ENCODE data around the gene DCP1A.
"Not testable (repeated sequence)": the region's sequence is repeated elsewhere in the genome, so short reads cannot be mapped to it uniquely, and the experiment has no call there.

Gene DCP1A

DNA sequence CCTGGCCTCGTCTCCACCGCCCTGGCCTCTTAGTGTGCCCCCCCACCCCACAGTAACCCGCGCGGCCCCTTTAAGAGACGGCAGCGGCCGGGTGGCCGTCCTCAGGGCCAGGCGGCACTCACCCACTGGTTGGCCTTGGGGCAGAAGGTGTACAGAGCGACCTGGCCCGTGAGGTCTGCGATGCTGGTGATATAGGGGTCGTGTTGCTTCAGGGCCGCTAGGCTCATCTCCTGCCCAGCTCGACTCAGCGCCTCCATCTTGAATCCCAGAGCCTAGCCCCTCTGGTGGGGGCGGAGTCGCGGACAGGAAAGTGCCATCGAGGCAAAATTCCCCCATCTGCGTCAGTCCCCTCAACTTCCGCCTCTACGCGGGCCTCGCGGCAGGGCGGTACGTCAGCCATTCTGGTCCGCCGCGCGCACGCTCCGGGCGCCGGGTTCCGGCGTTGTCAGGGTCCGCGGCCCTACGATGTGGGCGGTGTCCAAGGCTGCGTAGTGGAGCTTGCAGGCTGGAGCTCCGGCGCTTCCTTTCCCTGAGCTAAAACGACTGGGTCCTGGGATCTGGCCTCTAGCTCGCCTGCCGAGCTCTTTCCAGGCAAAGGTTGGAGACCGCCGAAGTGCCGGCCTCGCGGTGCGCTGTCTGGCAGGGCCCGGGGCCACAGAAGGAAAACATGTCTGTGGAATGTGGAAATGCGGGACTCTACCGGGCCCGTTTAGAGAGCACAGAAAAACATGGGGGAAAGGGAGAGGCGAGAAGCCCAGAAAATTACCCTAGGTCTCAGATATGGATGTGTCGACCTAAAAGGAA, at the start of gene DCP1A:
TSS of gene DCP1A (minus strand) at position 283 of the 804 bp plus-strand sequence. CDS start at position 257, 26 bp downstream.
- DNase-seq (ENCODE audit: low spot score) = peak; percentile 96

DNA sequence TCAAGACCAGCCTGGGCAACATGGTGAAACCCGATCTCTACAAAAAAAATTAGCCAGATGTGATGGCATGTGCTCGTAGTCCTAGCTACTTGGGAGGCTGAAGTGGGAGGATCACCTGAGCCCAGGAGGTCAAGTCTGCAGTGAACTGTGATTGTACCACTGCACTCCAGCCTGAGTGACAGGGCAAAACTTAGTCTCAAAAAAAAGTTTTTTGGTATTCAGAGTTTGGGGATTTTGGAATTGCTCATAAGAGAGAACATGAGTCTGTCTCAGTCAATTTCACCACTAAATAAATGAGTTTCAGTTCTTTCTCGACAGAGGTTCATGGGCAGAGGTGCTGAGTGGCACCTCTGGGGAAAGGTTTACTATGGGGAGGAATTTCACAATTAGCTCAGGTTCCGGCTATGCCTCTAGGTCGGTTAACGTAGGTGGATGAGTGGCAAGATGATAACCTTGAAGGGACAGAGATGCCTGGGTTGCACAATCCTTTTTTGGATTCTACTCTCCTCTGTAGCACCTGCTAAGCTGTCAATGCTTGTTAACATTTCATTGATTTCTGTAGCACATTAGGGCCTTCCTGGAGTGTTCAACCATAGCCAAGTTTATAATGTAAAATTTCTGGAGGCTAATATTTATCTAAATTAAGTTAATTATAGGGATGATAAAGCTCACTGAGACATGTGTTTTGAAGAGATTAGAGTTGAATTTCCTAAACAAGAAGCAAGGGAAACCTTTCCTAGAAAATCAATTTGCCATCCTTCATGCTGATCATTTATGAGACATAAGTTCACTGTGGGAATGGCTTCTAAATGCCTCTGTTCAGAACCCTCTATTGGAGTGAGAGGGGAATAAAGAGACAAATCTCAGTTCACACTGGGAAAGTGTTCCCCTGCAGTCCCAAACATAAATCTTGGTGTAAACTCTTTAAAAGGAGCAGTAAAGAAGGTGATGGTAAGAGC, 37.4 kb upstream of the DCP1A start:
- DNase-seq (ENCODE audit: low spot score) = no peak

DNA sequence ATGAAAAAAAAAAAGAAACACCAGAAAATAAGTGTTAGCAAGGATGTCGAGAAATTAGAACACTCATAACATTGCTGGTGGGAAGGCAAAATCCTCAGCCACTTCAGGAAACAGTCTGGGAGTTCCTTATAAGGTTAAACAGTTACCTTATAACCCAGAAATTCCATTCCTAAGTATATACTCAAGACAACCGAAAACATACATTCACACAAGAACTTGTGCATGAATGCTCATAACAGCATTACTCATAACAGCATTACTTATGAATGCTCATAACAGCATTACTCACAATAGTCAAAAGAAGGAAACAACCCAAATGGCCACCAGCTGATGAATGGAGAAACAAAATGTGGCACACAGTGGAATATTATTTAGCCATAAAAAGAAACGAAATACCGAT, 34.8 kb upstream of the DCP1A start:
- no peak for DNase-seq (ENCODE audit: low spot score)

GRCh38 chr3:53380306-53380705, 33.0 kb upstream of the DCP1A start:
- no peak for DNase-seq (ENCODE audit: low spot score)

GRCh38 chr3:53379898-53380297, 32.6 kb upstream of the DCP1A start:
- DNase-seq (ENCODE audit: low spot score) = no peak

- DNase-seq (ENCODE audit: low spot score) = no peak
Measured at GRCh38 chr3:53377794-53378193, 30.5 kb upstream of the DCP1A start.

DNA sequence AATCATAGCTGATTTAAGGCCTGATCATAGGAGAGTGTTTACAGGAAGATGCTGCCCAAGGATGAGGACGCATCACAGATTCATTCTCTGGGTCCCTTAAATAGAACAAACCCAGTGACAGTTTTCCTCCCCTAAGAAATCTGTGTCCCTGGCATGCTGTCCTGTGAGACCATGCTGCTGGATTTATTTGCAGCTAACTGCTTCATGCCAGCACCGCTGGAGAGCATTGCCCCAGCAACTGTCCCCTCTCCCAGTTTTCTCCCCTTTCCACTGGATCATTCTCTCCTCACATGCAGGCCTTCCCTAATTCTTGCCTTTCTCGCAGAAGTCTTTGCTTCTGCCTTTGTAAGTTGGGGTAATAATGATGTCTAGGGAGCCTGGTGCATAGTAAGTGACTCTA, 29.3 kb upstream of the DCP1A start:
- no peak for DNase-seq (ENCODE audit: low spot score)

DNA sequence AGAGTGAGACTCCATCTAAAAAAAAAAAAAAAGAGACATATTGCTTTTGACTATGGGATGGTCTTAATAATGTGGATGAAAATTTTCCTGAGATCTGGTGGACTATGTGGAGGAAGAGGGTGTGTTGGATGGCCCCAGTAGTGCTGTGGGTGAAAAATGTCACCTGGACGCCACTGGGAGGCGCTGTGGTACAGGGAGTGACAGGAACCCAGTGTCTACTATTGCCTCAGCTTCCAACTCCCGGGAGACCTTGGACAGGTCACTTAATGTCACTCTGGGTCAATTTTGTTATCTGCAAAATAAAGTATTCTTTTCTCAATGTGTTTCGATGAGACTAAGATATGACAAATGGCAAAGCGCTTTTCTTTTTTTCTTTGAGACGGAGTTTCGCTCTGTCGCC, 27.7 kb upstream of the DCP1A start:
- DNase-seq (ENCODE audit: low spot score) = peak; percentile 76

GRCh38 chr3:53370719-53371118, 23.4 kb upstream of the DCP1A start:
- not testable (repeated sequence) for DNase-seq (ENCODE audit: low spot score)

DNA sequence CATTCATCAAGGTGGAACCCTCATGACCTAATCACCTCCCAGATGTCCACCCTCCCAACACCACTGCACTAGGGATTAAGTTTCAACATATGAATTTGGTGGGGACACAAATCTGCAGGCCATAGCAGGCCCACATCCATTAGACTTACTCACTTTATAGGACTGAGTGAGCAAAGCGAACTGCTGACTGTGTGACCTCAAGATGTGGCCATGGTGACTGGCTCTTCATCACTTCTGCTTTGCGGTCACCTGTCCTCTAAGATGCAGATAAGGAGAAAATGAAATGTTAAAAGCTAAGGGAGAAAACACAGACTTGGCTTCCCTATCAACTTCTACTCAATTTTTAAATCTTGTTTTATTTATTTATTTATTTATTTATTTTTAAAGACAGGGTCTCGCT, 14.5 kb upstream of the DCP1A start:
- DNase-seq (ENCODE audit: low spot score) = no peak

GRCh38 chr3:53357458-53357857, 10.1 kb upstream of the DCP1A start:
- DNase-seq (ENCODE audit: low spot score) = no peak

- no peak for DNase-seq (ENCODE audit: low spot score)
Measured at GRCh38 chr3:53354945-53355498, 7.7 kb upstream of the DCP1A start.

DNA sequence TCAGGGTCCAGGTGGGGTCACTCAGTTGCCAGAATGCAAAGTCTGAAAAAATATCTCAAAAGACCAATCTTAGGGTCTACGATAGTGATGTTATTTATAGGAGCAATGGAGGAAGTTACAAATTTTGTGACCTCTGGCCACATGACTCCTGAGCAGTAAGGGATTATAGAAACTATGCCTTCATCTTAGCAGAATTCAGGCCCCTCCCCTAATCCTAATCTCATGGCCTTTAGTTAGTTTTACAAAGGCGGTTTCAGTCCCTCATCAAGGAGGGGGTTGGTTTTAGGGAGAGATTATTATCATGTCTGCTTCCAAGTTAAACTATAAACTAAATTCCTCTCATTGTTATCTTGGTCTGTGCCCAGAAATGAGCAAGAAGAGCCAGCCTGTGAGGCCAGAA, 5.9 kb upstream of the DCP1A start:
- DNase-seq (ENCODE audit: low spot score) = no peak

DNA sequence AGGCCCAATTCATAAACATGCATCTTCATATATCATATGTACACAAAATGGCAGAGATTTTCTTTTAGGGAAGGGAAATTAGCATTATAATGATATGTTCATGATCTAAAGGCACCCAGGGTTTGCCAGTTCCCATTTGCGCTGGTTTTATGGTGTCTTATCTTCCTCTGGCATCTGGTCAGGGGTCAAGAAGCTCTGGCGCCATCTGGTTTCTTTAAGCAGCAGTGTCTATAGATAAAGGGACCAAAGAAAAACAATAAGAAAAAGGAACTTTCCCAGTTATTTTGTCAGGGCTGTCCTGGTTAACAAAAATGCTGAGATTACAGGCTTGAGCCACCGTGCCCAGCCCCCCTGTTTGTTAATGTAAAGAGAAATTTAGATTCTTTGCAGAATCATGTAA, 3.3 kb upstream of the DCP1A start:
- peak; percentile 47 for DNase-seq (ENCODE audit: low spot score)

DNA sequence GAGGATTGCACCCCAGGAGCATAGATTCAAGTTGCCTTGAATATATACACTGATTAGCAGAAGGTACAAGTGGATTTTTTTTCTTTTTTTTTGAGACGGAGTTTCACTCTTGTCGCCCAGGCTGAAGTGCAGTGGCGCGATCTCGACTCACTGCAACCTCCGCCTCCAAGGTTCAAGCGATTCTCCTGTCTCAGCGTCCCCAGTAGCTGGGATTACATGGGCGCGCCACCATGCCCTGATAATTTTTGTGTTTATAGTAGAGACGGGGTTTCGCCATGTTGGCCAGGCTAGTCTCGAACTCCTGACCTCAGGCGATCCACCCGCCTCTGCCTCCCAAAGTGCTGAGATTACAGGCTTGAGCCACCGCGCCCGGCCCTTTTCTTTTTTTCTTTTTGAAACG, 775 bp upstream of the DCP1A start:
- not testable (repeated sequence) for DNase-seq (ENCODE audit: low spot score)

DNA sequence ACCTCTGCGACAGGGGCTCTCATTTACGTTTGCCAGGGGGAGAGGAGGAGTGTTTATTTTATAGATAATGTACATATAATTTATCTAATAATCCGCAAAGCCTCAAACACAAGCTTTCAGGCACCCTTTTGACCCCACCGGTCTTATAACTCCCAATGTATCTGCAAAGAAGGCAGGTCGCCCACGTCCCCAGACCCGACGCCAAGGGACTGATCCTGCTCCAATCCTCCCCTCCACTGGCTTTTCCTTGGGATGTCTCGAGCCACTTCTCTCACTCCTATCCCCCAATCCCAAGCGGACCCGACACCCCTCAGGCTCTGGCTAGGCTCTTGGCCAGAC, 452 bp downstream of the DCP1A start:
- DNase-seq (ENCODE audit: low spot score) = no peak

DNA sequence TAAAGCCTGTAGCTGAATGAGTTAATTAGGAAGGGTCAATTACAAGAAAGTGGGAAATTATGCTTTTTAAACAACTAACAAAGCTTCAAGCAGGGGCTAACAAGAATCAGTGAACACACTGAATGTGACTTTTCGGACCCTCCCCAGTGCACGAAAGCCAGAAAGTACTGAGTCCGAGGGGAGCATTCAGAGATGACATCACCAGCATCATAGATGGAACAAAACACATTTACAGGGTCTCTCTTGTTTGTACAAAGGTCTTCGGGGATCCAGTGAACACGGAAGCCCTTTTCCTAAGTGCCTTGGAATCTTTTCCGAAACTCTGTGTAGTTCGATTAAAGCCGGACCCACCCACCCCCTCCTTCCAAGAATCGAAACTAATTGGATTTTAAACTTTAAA, 829 bp downstream of the DCP1A start:
- peak; percentile 12 for DNase-seq (ENCODE audit: low spot score)

DNA sequence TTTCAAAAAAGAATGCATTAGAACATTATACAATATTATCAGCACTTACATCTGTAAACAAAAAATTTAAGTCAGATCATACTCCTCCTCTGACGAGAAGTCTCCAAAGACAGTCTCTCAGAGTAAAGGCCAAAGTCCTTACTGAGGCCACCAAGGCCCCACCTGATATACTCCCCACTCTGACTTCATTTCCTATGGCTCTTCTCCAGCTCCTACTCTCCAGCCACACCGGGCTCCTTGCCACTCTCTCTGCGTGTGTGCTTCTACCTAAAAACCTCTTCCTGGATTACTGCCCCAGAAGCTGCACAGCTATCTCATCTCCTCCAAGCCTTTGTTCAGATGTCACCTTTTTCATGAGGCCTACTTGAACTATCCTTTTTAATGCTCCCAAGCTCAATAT, 5.0 kb downstream of the DCP1A start:
- peak; percentile 17 for DNase-seq (ENCODE audit: low spot score)

- no peak for DNase-seq (ENCODE audit: low spot score)
Measured at GRCh38 chr3:53337167-53337940, 10.0 kb downstream of the DCP1A start.

DNA sequence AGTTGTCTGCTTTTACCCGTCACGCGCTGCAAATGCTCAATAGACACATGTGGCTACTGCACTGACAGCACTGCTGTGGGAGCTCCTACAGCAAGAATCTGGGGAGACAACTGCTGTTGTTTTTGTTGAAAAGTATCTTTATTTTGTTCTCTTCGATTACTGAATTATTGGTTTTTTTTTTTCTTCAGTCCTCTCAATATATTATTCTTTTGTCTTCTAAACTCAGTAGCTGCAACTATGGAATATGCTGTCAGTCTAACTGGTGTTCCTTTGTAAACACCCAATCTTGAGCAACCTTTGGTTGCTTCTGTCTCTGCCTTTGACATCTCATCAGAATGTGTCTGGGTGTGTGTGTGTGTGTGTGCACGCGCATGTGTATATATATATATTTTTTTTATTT, 12.6 kb downstream of the DCP1A start:
- DNase-seq (ENCODE audit: low spot score) = peak; percentile 45

DNA sequence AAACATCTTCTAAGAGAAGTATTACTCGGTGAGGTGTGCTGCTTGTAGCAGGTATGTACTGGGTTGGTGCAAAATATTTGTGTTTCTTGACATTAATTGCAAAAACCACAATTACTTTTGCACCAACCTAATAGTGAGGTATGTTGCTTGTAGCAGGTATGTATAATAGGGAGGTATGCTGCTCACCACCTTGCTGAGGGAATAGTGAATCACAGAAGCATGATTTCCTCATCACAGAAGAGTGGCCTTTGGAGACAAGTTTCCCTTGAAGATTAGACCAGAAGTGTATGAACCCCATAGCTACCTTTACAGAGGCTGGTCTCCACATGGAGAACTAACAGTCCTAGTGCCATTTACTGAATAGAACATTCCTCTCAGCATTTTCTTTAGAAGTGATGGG, 15.5 kb downstream of the DCP1A start:
- DNase-seq (ENCODE audit: low spot score) = no peak

GRCh38 chr3:53329897-53330296, 17.4 kb downstream of the DCP1A start:
- no peak for DNase-seq (ENCODE audit: low spot score)
